H1 (cell line): ENCODE results near the gene HNRNPAB. TPM values are rescaled to one million over a fixed set of nuclear protein-coding genes. Genes with fewer than 3 reads are reported as not detected.

Experiments used
- CTCF ChIA-PET: fragments of 300-600 bp; sonication (Branson Sonifier 250); formaldehyde crosslinking; loops from one replicate; lab custom pipeline; 2021; ENCODE audit not compliant: partially characterized antibody; lab: Charles Lee
- POLR2A ChIA-PET: fragments of 300-600 bp; sonication (Branson Sonifier 250); formaldehyde crosslinking; loops from one replicate; lab custom pipeline; 2021; ENCODE audit warnings: inconsistent platforms; ENCODE audit not compliant: partially characterized antibody; lab: Charles Lee
- DNase-seq, 2 experiments: peaks; one replicate each; pipeline versions ENCODE4 v3.0.0 to v3.0.0-alpha.2; 2010 to 2022; ENCODE audit warnings: low spot score in 2 of 2, low read depth in 1 of 2, mixed read lengths in 1 of 2
- FAIRE-seq: peaks from 2 replicates; lab custom pipeline; 2011; peaks lifted over from hg19 to GRCh38; lab: Jason Lieb, UNC
- H2AFZ ChIP-seq: 2 replicates; pipeline ENCODE4 v1.8.1; 2012; ENCODE audit warnings: low read length, inconsistent platforms
- H2AK5ac ChIP-seq: 2 replicates; pipeline ENCODE4 v1.6.1; 2013; ENCODE audit warnings: low read depth, low read length
- H2BK120ac ChIP-seq: replicated peaks from 2 replicates; pipeline ENCODE3; 2013; ENCODE audit warnings: low read depth, low read length, inconsistent platforms
- H2BK12ac ChIP-seq: 2 replicates; pipeline ENCODE4 v1.6.1; 2013; ENCODE audit warnings: low read depth, low read length
- H2BK15ac ChIP-seq: 2 replicates; pipeline ENCODE4 v1.6.1; 2013; ENCODE audit warnings: low read length
- H2BK20ac ChIP-seq: 2 replicates; pipeline ENCODE4 v1.6.1; 2013; ENCODE audit warnings: low read length
- H2BK5ac ChIP-seq: 2 replicates; pipeline ENCODE4 v1.6.1; 2013; ENCODE audit warnings: low read depth, low read length
- H3K14ac ChIP-seq: 2 replicates; pipeline ENCODE4 v1.6.1; 2013; ENCODE audit warnings: inconsistent platforms; ENCODE audit not compliant: insufficient read length
- H3K18ac ChIP-seq: 2 replicates; pipeline ENCODE4 v1.6.1; 2013; ENCODE audit warnings: low read length; ENCODE audit errors: extremely low read depth
- H3K23ac ChIP-seq: 2 replicates; pipeline ENCODE4 v1.6.1; 2013; ENCODE audit warnings: inconsistent platforms; ENCODE audit not compliant: insufficient read length
- H3K23me2 ChIP-seq: 2 replicates; pipeline ENCODE4 v1.6.1; 2013; ENCODE audit warnings: low read depth, low read length
- H3K27ac ChIP-seq: 2 replicates; pipeline ENCODE4 v1.6.1; 2011; ENCODE audit warnings: low read depth, low read length, inconsistent platforms
- H3K27me3 ChIP-seq, 4 experiments: replicated peaks in 1 of 4; 1 replicate in 1 of 4; 2 replicates in 3 of 4; pipeline versions ENCODE4 v1.6.1 to v1.8.1; 2011 to 2013; ENCODE audit warnings: low read length in 3 of 4, mild to moderate bottlenecking in 3 of 4, inconsistent platforms in 2 of 4, mixed read lengths in 2 of 4, moderate library complexity in 1 of 4; ENCODE audit not compliant: control insufficient read depth in 3 of 4, insufficient read depth in 3 of 4; ENCODE audit errors: extremely low read depth in 1 of 4
- H3K36me3 ChIP-seq, 4 experiments: 2 replicates each; pipeline versions ENCODE4 v1.6.1 to v1.8.1; 2011 to 2013; ENCODE audit warnings: mild to moderate bottlenecking in 4 of 4, low read length in 3 of 4, moderate library complexity in 2 of 4, control low read depth in 1 of 4, inconsistent platforms in 1 of 4; ENCODE audit not compliant: insufficient read depth in 4 of 4, control insufficient read depth in 2 of 4
- H3K4ac ChIP-seq: replicated peaks from 2 replicates; pipeline ENCODE3; 2013; ENCODE audit warnings: low read length, low read depth, mixed read lengths, inconsistent platforms; ENCODE audit not compliant: insufficient read length
- H3K4me1 ChIP-seq, 4 experiments: replicated peaks in 1 of 4; 1 replicate in 1 of 4; 2 replicates in 3 of 4; pipeline versions ENCODE4 v1.6.1 to v1.8.1; 2011 to 2013; ENCODE audit warnings: low read length in 3 of 4, inconsistent platforms in 2 of 4, mixed read lengths in 1 of 4; ENCODE audit not compliant: insufficient read depth in 4 of 4, control insufficient read depth in 3 of 4
- H3K4me2 ChIP-seq, 2 experiments: 2 replicates each; pipeline versions ENCODE4 v1.6.1 to v1.8.1; 2011 to 2013; ENCODE audit warnings: low read depth in 2 of 2, low read length in 2 of 2, control low read depth in 1 of 2, inconsistent platforms in 1 of 2, mild to moderate bottlenecking in 1 of 2; ENCODE audit not compliant: insufficient read depth in 1 of 2
- H3K4me3 ChIP-seq, 4 experiments: fragments of 200-600, 300-600 bp in 1 of 4; sonication (generic), shearing (Covaris generic), sonication (Bioruptor Twin) in 1 of 4; 2 replicates each; pipeline versions ENCODE4 v1.5.1 to v1.8.1; 2011 to 2016; ENCODE audit warnings: low read length in 4 of 4, low read depth in 3 of 4, control low read depth in 2 of 4, inconsistent platforms in 2 of 4, mild to moderate bottlenecking in 2 of 4, mixed read lengths in 1 of 4, moderate library complexity in 1 of 4; ENCODE audit not compliant: insufficient read depth in 2 of 4; ENCODE audit errors: extremely low read depth in 1 of 4
- H3K56ac ChIP-seq: replicated peaks from 2 replicates; pipeline ENCODE3; 2013; ENCODE audit warnings: low read depth, mild to moderate bottlenecking, mixed read lengths, low read length, inconsistent platforms; ENCODE audit not compliant: insufficient read length
- H3K79me1 ChIP-seq: 2 replicates; pipeline ENCODE4 v1.6.1; 2013; ENCODE audit warnings: low read depth, low read length, control low read depth
- H3K79me2 ChIP-seq, 2 experiments: 2 replicates each; pipeline versions ENCODE4 v1.6.1 to v1.8.1; 2012 to 2013; ENCODE audit warnings: low read length in 2 of 2, mild to moderate bottlenecking in 2 of 2, inconsistent platforms in 1 of 2; ENCODE audit not compliant: insufficient read depth in 2 of 2, control insufficient read depth in 1 of 2
- H3K9ac ChIP-seq, 4 experiments: replicated peaks in 1 of 4; 1 replicate in 1 of 4; 2 replicates in 3 of 4; pipeline versions ENCODE4 v1.6.1 to v1.8.1; 2011 to 2013; ENCODE audit warnings: low read depth in 3 of 4, low read length in 3 of 4, control low read depth in 2 of 4, mild to moderate bottlenecking in 2 of 4, moderate library complexity in 2 of 4, inconsistent platforms in 1 of 4; ENCODE audit errors: extremely low read depth in 1 of 4
- H3K9me3 ChIP-seq, 2 experiments: 2 replicates each; pipeline versions ENCODE4 v1.6.1 to v1.8.1; 2012 to 2013; ENCODE audit warnings: mild to moderate bottlenecking in 2 of 2, moderate library complexity in 2 of 2, control low read depth in 1 of 2, inconsistent platforms in 1 of 2, low read depth in 1 of 2, low read length in 1 of 2, mixed read lengths in 1 of 2; ENCODE audit not compliant: insufficient read depth in 2 of 2
- H4K20me1 ChIP-seq, 2 experiments: replicated peaks in 1 of 2; 2 replicates each; pipeline versions ENCODE3 to v1.8.1; 2011 to 2013; ENCODE audit warnings: inconsistent platforms in 2 of 2, low read length in 2 of 2, mild to moderate bottlenecking in 1 of 2; ENCODE audit not compliant: insufficient read depth in 2 of 2, control insufficient read depth in 1 of 2
- H4K5ac ChIP-seq: 2 replicates; pipeline ENCODE4 v1.6.1; 2013; ENCODE audit warnings: low read length, low read depth, mixed read lengths, inconsistent platforms; ENCODE audit not compliant: insufficient read length
- H4K8ac ChIP-seq: 2 replicates; pipeline ENCODE4 v1.8.0; 2013; ENCODE audit warnings: mild to moderate bottlenecking, moderate library complexity, low read length, inconsistent platforms; ENCODE audit not compliant: insufficient read depth; ENCODE audit errors: extremely low read depth
- H4K91ac ChIP-seq: replicated peaks from 2 replicates; pipeline ENCODE3; 2013; ENCODE audit warnings: low read length, mixed read lengths, inconsistent platforms; ENCODE audit not compliant: insufficient read length
- KDM5A ChIP-seq: fragments of 200-600 bp; IDR thresholded peaks from 2 replicates; pipeline ENCODE4 v1.7.1; 2012; ENCODE audit warnings: mild to moderate bottlenecking, low read length, inconsistent platforms, mixed read lengths
- NANOG ChIP-seq: IDR thresholded peaks from 2 replicates; pipeline ENCODE4 v1.6.1; 2011; ENCODE audit warnings: low read length, low read depth, mild to moderate bottlenecking, inconsistent platforms; ENCODE audit not compliant: insufficient read depth, poor library complexity, severe bottlenecking
- RAD21 ChIP-seq, 2 experiments: IDR thresholded peaks in 1 of 2; conservative IDR thresholded peaks in 1 of 2; 2 replicates each; pipeline ENCODE4 v1.6.1; 2011; ENCODE audit warnings: low read depth in 2 of 2, low read length in 2 of 2, improper control_type of control experiment in 1 of 2, inconsistent platforms in 1 of 2, mild to moderate bottlenecking in 1 of 2, moderate library complexity in 1 of 2
- SP1 ChIP-seq: IDR thresholded peaks from 2 replicates; pipeline ENCODE4 v1.6.1; 2011; ENCODE audit warnings: low read depth, low read length
- WGBS, 2 experiments: shearing (Covaris generic) in 1 of 2; methylation state at CpG; one replicate each; pipeline versions ENCODE4 v1.1.6 to v1.1.7; 2013 to 2015; ENCODE audit warnings: low lambda C conversion rate in 2 of 2, mixed read lengths in 2 of 2, inconsistent platforms in 1 of 2, low coverage in 1 of 2, missing lambda C conversion rate in 1 of 2; ENCODE audit not compliant: insufficient replicate concordance in 2 of 2, insufficient coverage in 1 of 2, insufficient read length in 1 of 2; ENCODE audit errors: extremely low coverage in 1 of 2, missing lambda C conversion rate in 1 of 2; 5-methylcytosine and 5-hydroxymethylcytosine counted together
- polyA plus RNA-seq, 7 experiments: library from polyadenylated mRNA; depleted of rRNA in 3 of 7; stranded (reverse) in 5 of 7; unstranded in 2 of 7; fragments of >200 nt in 5 of 7; fragments of 200-250 nt in 2 of 7; gene quantifications; 1 replicate in 5 of 7; 2 replicates in 1 of 7; 4 replicates in 1 of 7; pipeline versions ENCODE4 v1.2.1 to v1.2.3, GENCODE V29; 2011 to 2013; ENCODE audit warnings: missing spikeins in 2 of 7, mixed read lengths in 2 of 7
- total RNA-seq: library from RNA; stranded (reverse); fragmentation: NEBNext Ultra II Directional; extraction: Animal tissue kit (Norgen Biotek cat#: 25700); gene quantifications from 2 replicates; pipeline ENCODE4 v1.2.1, GENCODE V29; 2021
- TF ChIP-seq, protein P1 (sequence below): IDR thresholded peaks from 2 replicates; pipeline ENCODE4 v1.6.1; 2012; ENCODE audit warnings: inconsistent platforms

Gene HNRNPAB
- total and polyA plus RNA-seq, 2 of the 8 experiments (the other 6 are each of a cell fraction or from before 2014, with no cell fraction given): 373 to 563 TPM

DNA sequence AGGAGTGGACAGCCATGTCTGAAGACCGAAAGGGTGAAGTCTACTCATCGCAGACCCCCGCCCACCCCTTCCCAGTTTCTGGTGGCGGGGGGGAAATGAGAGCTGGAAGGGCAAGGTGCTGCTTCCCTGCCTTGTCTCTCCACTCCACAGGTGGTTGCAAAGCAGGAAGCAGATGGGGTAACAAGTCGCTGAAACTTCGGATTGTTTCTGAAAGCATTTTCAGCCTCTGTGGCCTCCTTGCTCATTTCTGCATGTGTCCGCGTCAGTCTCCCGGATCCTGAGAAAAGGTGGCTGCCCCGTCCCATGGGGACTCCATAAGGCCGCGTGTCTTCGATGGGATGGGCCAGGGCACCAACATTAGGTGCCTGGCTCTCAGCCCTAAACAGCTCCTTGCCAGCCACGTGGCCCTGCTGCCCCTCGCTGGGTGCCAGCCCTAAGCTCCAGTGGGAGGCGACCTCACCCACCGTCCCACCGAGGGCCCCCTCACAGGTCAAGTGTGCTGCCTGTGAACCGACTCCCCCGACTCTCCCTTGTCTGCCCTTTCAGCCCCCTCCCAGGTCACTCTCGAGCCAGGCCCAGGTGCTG, 27.3 kb downstream of the HNRNPAB start:
- peak overlapping the region; percentile 32 for H3K56ac ChIP-seq
- no peak overlapping the region; the same call in 1 of the 2 replicates for H2AK5ac ChIP-seq
- peak overlapping the region; percentile 21; the same call in 1 of the 2 replicates for H3K27ac ChIP-seq
- H2BK15ac ChIP-seq: 0 out of 2 replicates have a peak overlapping the region, but pooled peaks have one; percentile 2
- ChIA-PET POLR2A (interaction anchor here (0.6 to 21.6 kb wide), 11 partner anchors 8 to 499 kb away, joined by 3 to 507 read pairs (median 6); partner anchors contain the start of genes HNRNPAB and ZNF354A), CTCF (interaction anchor here (1.0 to 2.2 kb wide), 5 partner anchors 8 to 52 kb away, joined by 3 to 8 read pairs (median 5); no protein-coding TSS in a partner anchor)
- H3K23ac ChIP-seq: no peak overlapping the region
- no peak overlapping the region; the same call in 1 of the 2 replicates for H2BK5ac ChIP-seq
- TF ChIP-seq SP1 (no peak), KDM5A (no peak), RAD21 (IDR thresholded peaks at IDR 0.05 in 1 of 2, conservative IDR thresholded peaks at IDR 0.05 in 1 of 2; ENCODE audit: low read depth in 2 of 2, low read length in 2 of 2) (no peak), NANOG (no peak)
- TF ChIP-seq, protein P1, sequence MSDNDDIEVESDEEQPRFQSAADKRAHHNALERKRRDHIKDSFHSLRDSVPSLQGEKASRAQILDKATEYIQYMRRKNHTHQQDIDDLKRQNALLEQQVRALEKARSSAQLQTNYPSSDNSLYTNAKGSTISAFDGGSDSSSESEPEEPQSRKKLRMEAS: peak; percentile 56
- peak overlapping the region; percentile 42 for H3K4ac ChIP-seq
- H3K36me3 ChIP-seq: peaks cover 7 to 35% (median 18%) of the 10 kb centered on the region in 4 experiments; a peak in 6 of 8 replicates
- H3K4me3 ChIP-seq: peak overlapping the region; percentile 52 to 72 (median 64)
- H2BK12ac ChIP-seq: no peak overlapping the region
- peak overlapping the region; percentile 31 for H4K5ac ChIP-seq
- H4K91ac ChIP-seq: peak overlapping the region; percentile 30
- peaks cover 0 to 13% of the 10 kb centered on the region in 2 experiments; a peak in 2 of 4 replicates for H3K79me2 ChIP-seq
- H3K4me1 ChIP-seq: peaks cover 0 to 17% (median 10%) of the 10 kb centered on the region in 4 experiments; a peak in 6 of 7 replicates
- peaks cover 3% of the 10 kb centered on the region; the same call in 1 of the 2 replicates for H3K23me2 ChIP-seq
- H2BK20ac ChIP-seq: no peak overlapping the region
- H3K14ac ChIP-seq: no peak overlapping the region
- no peaks in the 10 kb centered on the region for H3K9me3 ChIP-seq
- peak overlapping the region; percentile 72 to 94 for H3K4me2 ChIP-seq
- 66% methylated on average over 17 of the region's 21 CpGs; no CpG with 5 or more reads in 1 of the 2 experiments for WGBS, 2 experiments
- DNase-seq: no peak
- no peak overlapping the region for H2AFZ ChIP-seq
- H2BK120ac ChIP-seq: no peak overlapping the region
- FAIRE-seq: no peak
- H3K9ac ChIP-seq: peak overlapping the region; percentile 36 to 71 (median 40)
- H3K27me3 ChIP-seq: no peaks in the 10 kb centered on the region
- H3K18ac ChIP-seq: 0 out of 2 replicates have a peak overlapping the region, but pooled peaks have one; percentile 15
- H4K8ac ChIP-seq: peak overlapping the region; percentile 88
- H3K79me1 ChIP-seq: peaks cover 11% of the 10 kb centered on the region
- peaks cover 0 to 5% of the 10 kb centered on the region in 2 experiments for H4K20me1 ChIP-seq
